Panc1 (cell line): Measurements from ENCODE around the gene DOCK1.

ENCODE experiments used
- TF ChIP-seq, protein P1 (sequence below): fragments of 450-650 bp; IDR thresholded peaks from 2 replicates; pipeline ENCODE4 v1.5.1; 2017; ENCODE audit warnings: mild to moderate bottlenecking
- TF ChIP-seq, protein P2 (sequence below), 2 experiments: IDR thresholded peaks; 2 replicates each; pipeline ENCODE4 v1.6.1; 2011 to 2012; ENCODE audit warnings: low read depth in 2 of 2, control low read depth in 1 of 2, low read length in 1 of 2, mild to moderate bottlenecking in 1 of 2, moderate library complexity in 1 of 2; ENCODE audit not compliant: insufficient read depth in 1 of 2

DNA sequence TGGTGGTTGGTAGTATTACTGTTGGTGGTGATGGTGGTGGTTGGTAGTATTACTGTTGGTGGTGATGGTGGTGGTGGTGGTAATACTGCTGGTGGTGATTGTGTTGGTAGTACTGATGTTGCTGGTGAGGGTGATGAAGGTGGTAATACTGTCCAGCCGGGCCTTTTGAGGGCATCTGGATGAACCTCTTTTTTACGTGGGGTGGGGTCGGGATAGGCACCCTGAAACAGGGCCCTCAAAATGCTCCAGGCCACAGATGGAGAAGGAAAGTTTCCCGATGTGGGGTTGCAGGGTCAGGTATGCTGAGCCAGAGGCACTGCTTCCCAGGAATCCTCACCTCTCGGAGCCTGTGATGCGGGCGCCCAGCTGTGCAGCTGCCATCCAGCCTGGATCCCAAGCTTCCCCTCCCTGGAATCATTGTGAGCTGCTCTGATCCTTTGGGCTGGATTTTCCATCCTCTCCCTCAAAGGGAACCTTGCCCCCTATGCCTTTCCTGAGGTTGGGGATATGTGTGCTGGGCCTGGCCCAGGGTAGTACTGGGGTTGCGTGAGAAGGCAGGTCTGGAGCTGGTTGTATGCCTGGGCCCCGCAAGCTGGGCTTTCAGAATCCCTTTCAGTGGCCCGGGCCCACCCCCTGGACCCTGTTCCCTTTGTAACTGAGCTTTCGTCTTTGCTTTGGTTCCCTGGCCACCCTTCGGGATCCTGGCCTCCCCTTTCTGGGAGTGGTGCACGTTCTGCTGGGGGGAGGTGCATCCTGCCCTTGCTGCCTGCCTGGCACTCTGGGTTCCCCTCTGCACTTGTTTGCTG is 43.3 kb downstream of the DOCK1 start:
- TF ChIP-seq, protein P1, sequence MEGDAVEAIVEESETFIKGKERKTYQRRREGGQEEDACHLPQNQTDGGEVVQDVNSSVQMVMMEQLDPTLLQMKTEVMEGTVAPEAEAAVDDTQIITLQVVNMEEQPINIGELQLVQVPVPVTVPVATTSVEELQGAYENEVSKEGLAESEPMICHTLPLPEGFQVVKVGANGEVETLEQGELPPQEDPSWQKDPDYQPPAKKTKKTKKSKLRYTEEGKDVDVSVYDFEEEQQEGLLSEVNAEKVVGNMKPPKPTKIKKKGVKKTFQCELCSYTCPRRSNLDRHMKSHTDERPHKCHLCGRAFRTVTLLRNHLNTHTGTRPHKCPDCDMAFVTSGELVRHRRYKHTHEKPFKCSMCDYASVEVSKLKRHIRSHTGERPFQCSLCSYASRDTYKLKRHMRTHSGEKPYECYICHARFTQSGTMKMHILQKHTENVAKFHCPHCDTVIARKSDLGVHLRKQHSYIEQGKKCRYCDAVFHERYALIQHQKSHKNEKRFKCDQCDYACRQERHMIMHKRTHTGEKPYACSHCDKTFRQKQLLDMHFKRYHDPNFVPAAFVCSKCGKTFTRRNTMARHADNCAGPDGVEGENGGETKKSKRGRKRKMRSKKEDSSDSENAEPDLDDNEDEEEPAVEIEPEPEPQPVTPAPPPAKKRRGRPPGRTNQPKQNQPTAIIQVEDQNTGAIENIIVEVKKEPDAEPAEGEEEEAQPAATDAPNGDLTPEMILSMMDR, result no peak
- TF ChIP-seq, protein P2, sequence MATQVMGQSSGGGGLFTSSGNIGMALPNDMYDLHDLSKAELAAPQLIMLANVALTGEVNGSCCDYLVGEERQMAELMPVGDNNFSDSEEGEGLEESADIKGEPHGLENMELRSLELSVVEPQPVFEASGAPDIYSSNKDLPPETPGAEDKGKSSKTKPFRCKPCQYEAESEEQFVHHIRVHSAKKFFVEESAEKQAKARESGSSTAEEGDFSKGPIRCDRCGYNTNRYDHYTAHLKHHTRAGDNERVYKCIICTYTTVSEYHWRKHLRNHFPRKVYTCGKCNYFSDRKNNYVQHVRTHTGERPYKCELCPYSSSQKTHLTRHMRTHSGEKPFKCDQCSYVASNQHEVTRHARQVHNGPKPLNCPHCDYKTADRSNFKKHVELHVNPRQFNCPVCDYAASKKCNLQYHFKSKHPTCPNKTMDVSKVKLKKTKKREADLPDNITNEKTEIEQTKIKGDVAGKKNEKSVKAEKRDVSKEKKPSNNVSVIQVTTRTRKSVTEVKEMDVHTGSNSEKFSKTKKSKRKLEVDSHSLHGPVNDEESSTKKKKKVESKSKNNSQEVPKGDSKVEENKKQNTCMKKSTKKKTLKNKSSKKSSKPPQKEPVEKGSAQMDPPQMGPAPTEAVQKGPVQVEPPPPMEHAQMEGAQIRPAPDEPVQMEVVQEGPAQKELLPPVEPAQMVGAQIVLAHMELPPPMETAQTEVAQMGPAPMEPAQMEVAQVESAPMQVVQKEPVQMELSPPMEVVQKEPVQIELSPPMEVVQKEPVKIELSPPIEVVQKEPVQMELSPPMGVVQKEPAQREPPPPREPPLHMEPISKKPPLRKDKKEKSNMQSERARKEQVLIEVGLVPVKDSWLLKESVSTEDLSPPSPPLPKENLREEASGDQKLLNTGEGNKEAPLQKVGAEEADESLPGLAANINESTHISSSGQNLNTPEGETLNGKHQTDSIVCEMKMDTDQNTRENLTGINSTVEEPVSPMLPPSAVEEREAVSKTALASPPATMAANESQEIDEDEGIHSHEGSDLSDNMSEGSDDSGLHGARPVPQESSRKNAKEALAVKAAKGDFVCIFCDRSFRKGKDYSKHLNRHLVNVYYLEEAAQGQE (IDR thresholded peaks at IDR 0.05; ENCODE audit: insufficient read depth in 1 of 2, low read depth in 2 of 2, low read length in 1 of 2), result no peak
